Spleen (tissue), 7 donors: Measurements from ENCODE around the gene LRRC45.

Experiments
- CTCF ChIP-seq, 11 experiments: fragments of 200-600 bp in 7 of 11; fragments of 450-650 bp in 4 of 11; sonication (generic) in 4 of 11; IDR thresholded peaks in 8 of 11; conservative IDR thresholded peaks in 3 of 11; 1 replicate in 7 of 11; 2 replicates in 4 of 11; pipeline versions ENCODE4 v1.4.0 to v1.8.0; 2016 to 2021; ENCODE audit warnings: antibody characterized with exemption in 11 of 11, inconsistent platforms in 4 of 11, mild to moderate bottlenecking in 1 of 11
- POLR2AphosphoS5 ChIP-seq, 3 donors: sonication (generic); formaldehyde crosslinking; IDR thresholded peaks; one replicate each; pipeline ENCODE4 v1.5.1; 2017; ENCODE audit warnings: antibody characterized with exemption in 3 of 3
- donor health status: DM: no; HTN: no; CAD: no; lungs with moderate emphysema.
- donor health status: DM: no; HTN: no; CAD: no.
- donor health status: DM: no; HTN: no; CAD: no.

GRCh38 chr17:82051776-82052637, 28.9 kb downstream of the LRRC45 start, which contains the start of the genes GPS1 and RFNG:
- TF ChIP-seq CTCF (IDR thresholded peaks at IDR 0.05 in 8 of 11, conservative IDR thresholded peaks at IDR 0.05 in 3 of 11): no peak
- TF ChIP-seq POLR2AphosphoS5 (IDR thresholded peaks at IDR 0.05): peak; percentile 82 to 87 (median 84)
